Ovary (tissue), 9 donors: Measurements from ENCODE around the gene KRT3. TPM values are rescaled to one million over a fixed set of nuclear protein-coding genes. Genes with fewer than 3 reads are reported as not detected.

Source experiments
- DNase-seq, 5 donors: peaks; one replicate each; pipeline ENCODE4 v3.0.0-alpha.2; 2019 to 2020
- H3K27ac ChIP-seq, 2 donors: fragments of 200-600 bp; one replicate each; pipeline versions ENCODE4 v1.5.1 to v1.8.0; 2019 to 2022
- H3K27me3 ChIP-seq: fragments of 200-600 bp; one replicate; pipeline ENCODE4 v1.8.0; 2022
- H3K36me3 ChIP-seq: fragments of 200-600 bp; sonication (generic); one replicate; pipeline ENCODE4 v1.5.1; 2019
- H3K4me1 ChIP-seq: one replicate; pipeline ENCODE4 v1.8.1; 2013; ENCODE audit warnings: mild to moderate bottlenecking, moderate library complexity; ENCODE audit not compliant: insufficient read depth
- H3K4me3 ChIP-seq: fragments of 200-600 bp; sonication (generic); one replicate; pipeline ENCODE4 v1.5.1; 2017
- H3K9me3 ChIP-seq, 2 donors: fragments of 200-600 bp in 1 of 2; sonication (generic) in 1 of 2; one replicate each; pipeline versions ENCODE4 v1.5.1 to v1.8.1; 2013 to 2019; ENCODE audit warnings: mild to moderate bottlenecking in 1 of 2, moderate library complexity in 1 of 2
- CTCF ChIP-seq, 3 donors: fragments of 450-650 bp in 2 of 3; fragments of 200-600 bp in 1 of 3; IDR thresholded peaks; one replicate each; pipeline versions ENCODE4 v1.5.1 to v1.8.0; 2016 to 2022; ENCODE audit warnings: antibody characterized with exemption in 3 of 3, mild to moderate bottlenecking in 1 of 3
- EP300 ChIP-seq: sonication (generic); formaldehyde crosslinking; IDR thresholded peaks from one replicate; pipeline ENCODE4 v1.6.1; 2017; ENCODE audit warnings: antibody characterized with exemption
- POLR2A ChIP-seq: fragments of 450-650 bp; IDR thresholded peaks from one replicate; pipeline ENCODE4 v1.6.1; 2017; ENCODE audit warnings: antibody characterized with exemption, mild to moderate bottlenecking, moderate library complexity
- WGBS, 3 donors: extraction: QIAGEN DNeasy Blood & Tissue Kit in 1 of 3; methylation state at CpG; one replicate each; pipeline versions ENCODE4 v1.1.5 to v1.1.7; 2013 to 2017; 5-methylcytosine and 5-hydroxymethylcytosine counted together
- intact Hi-C, 4 donors: fragments of 100-400 bp; cut with DNase I; formaldehyde crosslinking; loops; one replicate each; pipeline versions ENCODE4 v1.11.0 to v1.15.1; 2022 to 2023
- polyA plus RNA-seq, 2 donors: library from polyadenylated mRNA; stranded (reverse); fragments of 200-250 nt in 1 of 2; fragments of 350-450 nt in 1 of 2; fragmentation: Illumina TruSeq in 1 of 2; extraction: RNeasy Lipid Tissue Mini Kit (QIAGEN cat#74804) in 1 of 2; gene quantifications; one replicate each; pipeline ENCODE4 v1.2.3, GENCODE V29; 2013 to 2014
- total RNA-seq, 7 donors: library from RNA; depleted of rRNA in 2 of 7; stranded (reverse); fragments of >200 nt in 2 of 7; fragmentation: NEBNext Ultra II Directional in 3 of 7; extraction: Animal tissue kit (Norgen Biotek cat#: 25700) in 3 of 7; gene quantifications; one replicate each; pipeline versions ENCODE4 v1.1.0 to v1.2.4, GENCODE V29; 2016 to 2023
- donor health status: DM: no; HTN: no; CAD: no; lungs with moderate emphysema.
- donor health status: DM: no; HTN: no; CAD: no.
- donor health status: Bipolar disorder and iron deficiency.
- donor health status: DM: yes; HTN: yes; CAD: no.
- donor health status: DM: no; HTN: no; CAD: no.
- donor health status: DM: yes; HTN: yes; CAD: no.

Gene KRT3
- total and polyA plus RNA-seq, 9 donors, result not detected

GRCh38 chr12:52837781-52838608 is 42.1 kb upstream of the KRT3 start:
- H3K27ac ChIP-seq, result no peak overlapping the region
- no peaks in the 10 kb centered on the region for H3K27me3 ChIP-seq
- intact Hi-C loops, result no loop called here
- WGBS, 3 donors, result 69 to 80% (median 74%) methylated on average over 6 of the region's 6 CpGs
- no peaks in the 10 kb centered on the region for H3K4me1 ChIP-seq
- TF ChIP-seq POLR2A, result no peak
- H3K4me3 ChIP-seq, result no peak overlapping the region
- DNase-seq, result no peak
- no peaks in the 10 kb centered on the region for H3K36me3 ChIP-seq
- H3K9me3 ChIP-seq, result no peaks in the 10 kb centered on the region

GRCh38 chr12:52837413-52837741 is 41.5 kb upstream of the KRT3 start:
- no peaks in the 10 kb centered on the region for H3K36me3 ChIP-seq
- no peak for DNase-seq
- intact Hi-C loops, result no loop called here
- H3K27ac ChIP-seq, result no peak overlapping the region
- TF ChIP-seq CTCF (IDR thresholded peaks at IDR 0.05) (no peak), EP300 (no peak), POLR2A (no peak)
- H3K9me3 ChIP-seq, result no peaks in the 10 kb centered on the region
- H3K27me3 ChIP-seq, result no peaks in the 10 kb centered on the region
- H3K4me3 ChIP-seq, result no peak overlapping the region
- H3K4me1 ChIP-seq, result no peaks in the 10 kb centered on the region
- WGBS, 3 donors, result 68 to 77% (median 72%) methylated on average over 9 of the region's 9 CpGs

- TF ChIP-seq EP300 (no peak), CTCF (IDR thresholded peaks at IDR 0.05) (no peak), POLR2A (no peak)
- H3K4me1 ChIP-seq, result no peaks in the 10 kb centered on the region
- no peak overlapping the region for H3K27ac ChIP-seq
- WGBS, 3 donors, result 80 to 89% (median 83%) methylated on average over 9 of the region's 9 CpGs
- no peak for DNase-seq
- no peak overlapping the region for H3K4me3 ChIP-seq
- no peaks in the 10 kb centered on the region for H3K9me3 ChIP-seq
- intact Hi-C loops, result no loop called here
- no peaks in the 10 kb centered on the region for H3K36me3 ChIP-seq
- no peaks in the 10 kb centered on the region for H3K27me3 ChIP-seq
Observed at GRCh38 chr12:52836491-52837412, 40.8 kb upstream of the KRT3 start.

GRCh38 chr12:52836042-52836466 is 40.1 kb upstream of the KRT3 start:
- no peak overlapping the region for H3K27ac ChIP-seq
- no peaks in the 10 kb centered on the region for H3K27me3 ChIP-seq
- WGBS, 3 donors, result 62 to 70% (median 66%) methylated on average over 7 of the region's 7 CpGs
- no peaks in the 10 kb centered on the region for H3K9me3 ChIP-seq
- no peaks in the 10 kb centered on the region for H3K36me3 ChIP-seq
- no peaks in the 10 kb centered on the region for H3K4me1 ChIP-seq
- intact Hi-C loops, result no loop called here
- no peak for TF ChIP-seq EP300
- no peak for TF ChIP-seq POLR2A
- TF ChIP-seq CTCF (IDR thresholded peaks at IDR 0.05), result no peak
- no peak overlapping the region for H3K4me3 ChIP-seq
- DNase-seq, result no peak
